ENCODE data around the gene PTPN6. TPM values are rescaled to one million over a fixed set of nuclear protein-coding genes. Genes with fewer than 3 reads are reported as not detected.
A peak's percentile ranks its signal among the peaks of the same experiment; 100 is the strongest.

PTPN6 gene
- total and polyA plus RNA-seq, 2 of the 4 experiments (the other 2 are of a cell fraction), result under 0.01 to 0.14 TPM

- H3K4me1 ChIP-seq (ENCODE audit: control insufficient read depth, insufficient read depth, low read length), result peaks cover 5% of the 10 kb centered on the region; the same call in 1 of the 2 replicates
- no peak overlapping the region for H3K4me2 ChIP-seq (ENCODE audit: low read depth, low read length)
- H3K14ac ChIP-seq (replicated peaks; ENCODE audit: low read depth, low read length), result no peak overlapping the region
- 85% methylated on average over 5 of the region's 32 CpGs; no CpG with 5 or more reads in 1 of the 2 experiments for WGBS, 2 experiments (ENCODE audit: extremely low coverage in 2 of 2, insufficient read length in 1 of 2)
- TF ChIP-seq RAD21 (IDR thresholded peaks at IDR 0.05; ENCODE audit: low read length) (no peak), RCOR1 (IDR thresholded peaks at IDR 0.05; ENCODE audit: insufficient replicate concordance, low read length) (no peak), NFE2L2 (IDR thresholded peaks at IDR 0.05; ENCODE audit: low read depth, low read length) (no peak), MXI1 (IDR thresholded peaks at IDR 0.05; ENCODE audit: borderline replicate concordance, low read depth, low read length) (no peak), FOS (IDR thresholded peaks at IDR 0.05; ENCODE audit: low read depth, low read length) (no peak), CEBPB (IDR thresholded peaks at IDR 0.05; ENCODE audit: low read depth, low read length) (no peak), POLR2A (IDR thresholded peaks at IDR 0.05; ENCODE audit: low read depth, low read length) (no peak), BHLHE40 (IDR thresholded peaks at IDR 0.05; ENCODE audit: low read depth, low read length) (no peak), CTCF (conservative IDR thresholded peaks at IDR 0.05; ENCODE audit: low read depth, low read length) (no peak), MAZ (IDR thresholded peaks at IDR 0.05; ENCODE audit: borderline replicate concordance, low read depth, low read length) (no peak), USF2 (IDR thresholded peaks at IDR 0.05; ENCODE audit: low read depth, low read length) (no peak), MAFK (IDR thresholded peaks at IDR 0.05; ENCODE audit: low read depth, low read length) (no peak)
- TF ChIP-seq, protein P1, sequence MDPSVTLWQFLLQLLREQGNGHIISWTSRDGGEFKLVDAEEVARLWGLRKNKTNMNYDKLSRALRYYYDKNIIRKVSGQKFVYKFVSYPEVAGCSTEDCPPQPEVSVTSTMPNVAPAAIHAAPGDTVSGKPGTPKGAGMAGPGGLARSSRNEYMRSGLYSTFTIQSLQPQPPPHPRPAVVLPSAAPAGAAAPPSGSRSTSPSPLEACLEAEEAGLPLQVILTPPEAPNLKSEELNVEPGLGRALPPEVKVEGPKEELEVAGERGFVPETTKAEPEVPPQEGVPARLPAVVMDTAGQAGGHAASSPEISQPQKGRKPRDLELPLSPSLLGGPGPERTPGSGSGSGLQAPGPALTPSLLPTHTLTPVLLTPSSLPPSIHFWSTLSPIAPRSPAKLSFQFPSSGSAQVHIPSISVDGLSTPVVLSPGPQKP (IDR thresholded peaks at IDR 0.05; ENCODE audit: borderline replicate concordance, low read depth, low read length), result no peak
- no peak overlapping the region for H2BK20ac ChIP-seq (ENCODE audit: low read depth, low read length)
- H3K79me1 ChIP-seq (ENCODE audit: low read depth in 1 of 2, low read length in 2 of 2), result peaks cover 8 to 16% of the 10 kb centered on the region in 2 experiments; a peak in 3 of 4 replicates
- no peak overlapping the region for H4K8ac ChIP-seq (ENCODE audit: low read depth in 2 of 2, low read length in 2 of 2)
- dilution Hi-C loops (cut with HindIII; ENCODE audit: low sequenced_read_pairs, unreplicated experiment) (no loop called here), in situ Hi-C loops (cut with MboI; ENCODE audit: low sequenced_read_pairs) (loop anchor here (10.0 kb wide), 1 partner anchor 169 kb away; no protein-coding TSS in a partner anchor), intact Hi-C loops (cut with micrococcal nuclease) (no loop called here)
- peak overlapping the region; percentile 46 for H2AK9ac ChIP-seq (replicated peaks; ENCODE audit: low read depth, low read length, poor library complexity)
- H4K20me1 ChIP-seq (ENCODE audit: insufficient read depth, low read length), result no peaks in the 10 kb centered on the region; the same call in 1 of the 2 replicates
- no peak overlapping the region for H3K4ac ChIP-seq (ENCODE audit: low read depth, low read length)
- no peak overlapping the region for H3K9ac ChIP-seq (ENCODE audit: low read depth, low read length)
- H4K5ac ChIP-seq (ENCODE audit: low read depth, low read length), result no peak overlapping the region
- H2AK5ac ChIP-seq (ENCODE audit: low read depth, low read length), result no peak overlapping the region
- H3K18ac ChIP-seq (ENCODE audit: low read depth, low read length), result no peak overlapping the region
- no peak overlapping the region for H2BK5ac ChIP-seq (ENCODE audit: low read depth, low read length, poor library complexity, severe bottlenecking)
- no peaks in the 10 kb centered on the region for H3K9me3 ChIP-seq (ENCODE audit: control insufficient read depth, insufficient read depth, low read length)
- peaks cover 15% of the 10 kb centered on the region for H3K36me3 ChIP-seq (ENCODE audit: control insufficient read depth, insufficient read depth, low read length)
- no peaks in the 10 kb centered on the region for H3K27me3 ChIP-seq (ENCODE audit: control insufficient read depth, insufficient read depth, low read length)
- H3K9me1 ChIP-seq (ENCODE audit: insufficient read depth, low read length), result 0 out of 2 replicates have a peak, but pooled peaks cover 2% of the 10 kb centered on the region
- H3K23ac ChIP-seq (ENCODE audit: low read depth, low read length), result no peak overlapping the region
- ChIA-PET POLR2A (ENCODE audit: unreplicated experiment) (interaction anchor here (0.7 kb wide), 1 partner anchor 55 kb away, joined by 5 read pairs; no protein-coding TSS in a partner anchor), CTCF (interaction anchor here (0.6 kb wide), 1 partner anchor 64 kb away, joined by 6 read pairs; no protein-coding TSS in a partner anchor)
- no peak overlapping the region for H3K27ac ChIP-seq (ENCODE audit: insufficient read depth, low read length)
- H3K56ac ChIP-seq (ENCODE audit: extremely low read depth, insufficient read depth, low read length), result no peak overlapping the region
- H2AFZ ChIP-seq (replicated peaks; ENCODE audit: low read length, poor library complexity), result no peak overlapping the region
- DNase-seq, result no peak
- no TSS peak for BruUV-seq (replicated peaks)
- H2BK15ac ChIP-seq (ENCODE audit: low read depth, low read length), result no peak overlapping the region
- H3K4me3 ChIP-seq (ENCODE audit: insufficient read depth, low read depth, low read length), result no peak overlapping the region
- no peak overlapping the region for H4K91ac ChIP-seq (ENCODE audit: insufficient read depth, low read depth, low read length)
- ATAC-seq (ENCODE audit: low read depth), result no peak
- H2BK120ac ChIP-seq (ENCODE audit: low read depth, low read length), result no peak overlapping the region
Measured at GRCh38 chr12:6946033-6946919, 4.9 kb upstream of the PTPN6 start.
